GM19467 (cell line): Measurements from ENCODE around the gene CD46.

Source experiments
- ATAC-seq: cut with Tn5 transposase; IDR thresholded peaks from one replicate; pipeline ENCODE4 v1.9.1; 2021; ENCODE audit warnings: mild to moderate bottlenecking, moderate library complexity; ENCODE audit not compliant: unreplicated experiment

Gene CD46

DNA sequence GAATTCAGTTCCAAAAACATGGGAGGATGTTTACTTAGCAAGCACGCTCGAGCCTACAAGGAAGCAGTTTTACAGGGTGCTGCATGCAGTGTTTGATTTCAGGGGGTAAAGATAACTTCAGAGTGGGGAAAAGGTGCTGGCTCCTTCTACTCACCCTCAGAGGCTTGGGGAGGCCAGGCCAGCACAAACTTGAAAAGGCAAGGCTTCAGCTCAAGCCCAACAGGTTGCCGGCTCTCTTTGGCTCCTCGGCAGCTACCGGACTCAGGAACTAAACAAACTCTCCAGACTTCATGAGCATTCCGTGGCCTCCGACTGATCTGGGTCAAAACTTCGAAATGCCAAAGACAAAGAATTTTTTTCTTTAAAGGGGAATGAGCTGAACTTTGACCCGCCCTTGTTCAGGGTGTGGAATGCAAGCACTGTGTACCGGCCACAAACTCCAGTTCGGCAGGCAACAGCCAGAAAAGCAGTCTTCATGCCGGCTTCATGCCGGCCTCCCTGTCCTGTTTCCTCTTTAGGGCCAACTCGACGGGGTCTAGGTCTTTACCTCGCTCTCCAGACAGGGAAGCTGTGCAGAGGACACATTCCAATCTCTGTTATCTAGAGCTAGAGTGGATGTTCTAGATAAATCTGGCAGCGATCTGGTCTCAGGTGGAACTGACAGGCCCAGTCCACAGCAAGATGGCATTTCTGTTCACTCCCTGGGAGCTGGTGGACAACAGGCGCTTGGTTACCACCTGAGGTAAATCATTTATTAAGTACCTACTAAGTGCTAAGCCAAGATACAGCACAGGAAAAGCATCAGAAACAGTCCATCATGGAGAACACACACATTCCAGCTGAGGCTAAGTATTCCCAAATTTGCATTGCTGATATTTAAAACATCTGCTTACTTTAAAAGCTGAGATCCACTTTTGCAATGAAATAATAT is 75.0 kb downstream of the CD46 start:
- no peak for ATAC-seq

DNA sequence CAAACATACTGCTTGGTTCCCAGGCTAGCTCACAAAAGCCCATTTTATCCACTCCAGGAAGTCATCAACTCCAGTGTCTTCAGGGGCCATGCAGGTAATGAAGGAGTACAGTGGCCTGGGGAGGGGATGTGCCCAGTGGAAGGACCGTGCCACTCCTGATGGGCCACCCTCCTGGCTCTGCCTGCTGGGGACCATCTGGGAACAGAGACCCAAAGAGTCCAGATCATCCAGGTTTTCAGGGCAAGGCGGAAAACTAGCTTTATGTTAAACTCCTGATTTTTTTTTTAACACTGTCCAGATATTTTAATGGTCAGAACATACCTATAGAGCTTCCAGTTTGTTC is 75.6 kb downstream of the CD46 start:
- no peak for ATAC-seq

DNA sequence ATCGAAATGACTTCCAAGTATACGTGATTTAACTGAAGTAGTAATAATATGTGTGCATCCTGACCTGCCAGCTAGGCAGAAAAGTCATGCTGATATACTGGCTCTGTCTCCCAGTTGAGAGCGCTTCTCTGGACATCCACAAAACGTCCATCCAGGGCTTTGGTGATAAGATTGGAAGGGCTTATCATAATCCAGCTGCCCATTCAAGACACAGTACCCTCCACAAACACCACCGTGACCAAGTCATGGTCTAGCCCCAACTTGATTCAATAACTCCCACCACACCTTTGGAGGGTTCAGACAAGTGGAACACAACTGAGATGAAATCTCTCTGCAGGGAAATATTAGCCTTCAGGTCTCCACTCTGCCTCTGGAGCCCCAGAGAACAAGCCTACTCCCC is 76.2 kb downstream of the CD46 start:
- ATAC-seq, result no peak

DNA sequence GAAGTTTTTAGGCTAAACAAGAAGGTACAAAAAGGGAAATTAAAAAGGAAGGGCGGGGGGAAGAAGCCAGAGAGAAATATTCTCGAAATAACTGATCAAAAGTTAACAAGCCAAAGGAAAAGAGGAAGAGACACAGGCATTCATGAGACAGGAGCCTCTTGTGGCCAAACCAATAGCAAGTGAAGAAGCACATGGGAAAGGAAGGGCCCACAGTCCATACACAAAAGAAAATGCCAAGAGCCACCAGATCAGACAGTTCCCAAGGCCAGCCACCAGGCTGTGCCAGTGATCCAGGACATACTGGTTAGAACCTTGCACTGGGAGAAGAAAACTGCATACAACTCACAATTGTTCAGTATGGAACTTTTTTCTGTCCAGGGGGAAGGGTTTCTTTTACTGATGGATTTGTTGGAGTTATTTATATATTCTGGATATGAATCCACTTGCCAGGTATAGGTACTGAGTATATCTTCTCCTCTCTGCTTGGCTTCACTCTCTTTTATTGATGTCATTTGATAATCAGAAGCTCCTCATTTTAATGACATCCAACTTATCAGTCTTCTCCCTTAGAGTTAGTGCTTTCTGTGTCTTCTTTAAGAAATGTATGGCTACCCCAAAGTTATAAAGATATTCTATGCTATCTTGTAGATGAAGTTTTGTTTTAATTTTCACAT is 76.8 kb downstream of the CD46 start:
- peak; percentile 19 for ATAC-seq

DNA sequence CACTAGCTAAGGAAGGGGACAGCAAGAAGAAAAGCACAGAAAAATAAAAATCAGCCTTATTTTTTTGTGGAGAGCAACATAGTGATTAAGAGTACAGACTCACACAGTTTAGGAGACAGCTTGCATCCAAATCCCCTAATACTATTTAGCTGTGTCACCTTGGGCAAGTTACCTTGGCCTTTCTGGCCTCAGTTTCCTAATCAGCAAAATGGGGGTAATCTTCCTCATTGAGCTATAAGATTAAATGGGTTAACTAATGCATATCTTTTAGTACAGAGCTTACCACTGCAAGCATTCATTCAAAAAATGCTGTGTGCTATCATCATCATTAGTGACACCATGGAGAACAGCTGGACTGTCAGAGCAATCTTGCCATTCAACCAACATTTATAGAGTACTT is 77.7 kb downstream of the CD46 start:
- ATAC-seq, result no peak

DNA sequence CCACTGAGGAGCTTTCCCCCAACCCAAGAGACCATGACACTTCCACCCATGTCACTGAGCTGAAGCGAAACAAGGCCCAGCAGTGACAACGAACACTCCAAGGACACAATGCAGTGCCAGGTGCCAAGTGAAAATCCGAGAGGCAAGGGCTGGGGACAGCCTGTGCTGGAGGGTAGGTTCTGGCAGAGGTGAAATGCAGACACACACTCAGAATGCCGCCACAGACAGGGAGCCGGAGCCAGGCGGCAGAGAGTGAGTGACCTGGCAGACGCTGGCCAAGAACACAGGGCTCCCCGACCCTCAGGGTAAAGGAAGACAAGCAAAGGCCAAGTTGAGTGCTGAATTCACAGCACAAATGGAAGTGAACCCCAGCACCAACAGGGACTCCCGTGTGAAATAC is 78.9 kb downstream of the CD46 start:
- ATAC-seq, result no peak

DNA sequence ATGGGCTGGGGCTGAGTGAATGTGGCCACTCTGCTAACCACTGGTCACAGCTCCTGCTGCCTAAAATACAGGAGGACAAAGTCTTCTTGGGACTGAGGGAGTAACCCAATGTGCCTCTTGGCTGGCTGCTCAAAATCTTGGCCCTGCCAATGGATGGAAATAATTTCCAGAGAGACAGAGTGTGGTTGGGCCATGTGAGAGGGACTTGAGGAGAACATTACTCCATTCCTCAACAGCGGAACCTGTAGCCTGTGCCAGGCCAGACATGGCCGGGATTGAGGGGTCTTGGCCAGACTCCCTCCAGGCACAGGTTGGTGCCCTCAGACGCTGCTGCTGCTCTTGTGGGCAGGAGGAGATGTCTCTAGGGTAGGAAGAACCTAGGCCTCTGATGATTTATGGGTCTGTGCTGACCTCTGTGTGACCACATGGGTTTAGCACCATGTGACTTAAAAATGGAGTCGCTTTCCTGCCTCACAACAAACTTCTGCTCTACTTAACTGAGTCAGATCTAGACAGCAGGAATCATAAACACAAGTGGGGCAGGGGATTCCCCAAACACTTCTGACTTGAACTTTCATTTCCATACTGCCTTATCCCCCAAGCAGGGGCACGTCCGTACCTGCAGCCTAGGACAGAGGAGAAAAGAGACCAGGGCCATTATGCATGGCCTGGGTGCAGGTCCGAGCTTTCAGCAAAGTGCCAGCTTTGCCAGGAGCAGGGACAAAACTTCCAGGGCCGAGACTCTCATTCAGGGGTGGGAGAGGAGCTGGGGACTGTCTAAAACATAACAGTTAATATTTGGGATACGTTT is 79.9 kb downstream of the CD46 start:
- ATAC-seq, result peak; percentile 80

DNA sequence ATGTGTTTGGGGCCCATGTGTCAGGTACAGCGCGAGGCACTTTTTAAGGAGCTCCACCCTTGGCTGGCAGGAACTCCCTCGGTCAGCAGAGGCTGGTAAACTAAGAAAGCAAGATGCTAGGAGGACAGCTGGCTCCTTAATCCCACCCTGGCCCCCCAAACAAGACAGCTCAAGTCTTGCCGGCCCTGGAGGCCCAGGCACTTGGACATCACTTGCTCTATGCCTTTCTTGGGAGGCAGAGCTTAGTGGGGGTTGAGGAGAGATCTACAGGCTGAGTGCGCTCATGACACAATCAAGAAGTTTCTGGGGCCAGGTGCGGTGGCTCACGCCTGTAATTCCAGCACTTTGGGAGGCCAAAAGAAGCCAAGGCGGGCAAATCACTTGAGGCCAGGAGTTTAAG is 80.9 kb downstream of the CD46 start:
- no peak for ATAC-seq

DNA sequence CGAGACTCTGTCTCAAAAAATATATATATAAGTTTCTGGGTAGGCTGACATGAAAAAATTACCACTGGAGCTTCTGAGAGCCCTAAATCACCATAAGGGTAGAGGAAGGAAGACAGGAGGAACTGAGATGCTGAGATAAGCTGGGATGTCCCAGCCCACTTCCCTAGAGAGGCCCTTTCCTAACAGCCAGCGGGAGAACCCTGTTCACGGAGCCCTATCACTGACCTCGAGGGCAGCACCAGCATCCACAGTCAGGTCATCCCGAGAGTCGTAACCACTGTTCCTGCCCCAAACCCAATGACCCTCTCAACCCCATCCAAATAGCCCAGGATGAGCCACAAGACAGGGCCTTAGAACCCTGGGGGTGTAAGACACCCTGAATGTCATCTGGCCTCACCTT is 81.5 kb downstream of the CD46 start:
- ATAC-seq, result no peak

DNA sequence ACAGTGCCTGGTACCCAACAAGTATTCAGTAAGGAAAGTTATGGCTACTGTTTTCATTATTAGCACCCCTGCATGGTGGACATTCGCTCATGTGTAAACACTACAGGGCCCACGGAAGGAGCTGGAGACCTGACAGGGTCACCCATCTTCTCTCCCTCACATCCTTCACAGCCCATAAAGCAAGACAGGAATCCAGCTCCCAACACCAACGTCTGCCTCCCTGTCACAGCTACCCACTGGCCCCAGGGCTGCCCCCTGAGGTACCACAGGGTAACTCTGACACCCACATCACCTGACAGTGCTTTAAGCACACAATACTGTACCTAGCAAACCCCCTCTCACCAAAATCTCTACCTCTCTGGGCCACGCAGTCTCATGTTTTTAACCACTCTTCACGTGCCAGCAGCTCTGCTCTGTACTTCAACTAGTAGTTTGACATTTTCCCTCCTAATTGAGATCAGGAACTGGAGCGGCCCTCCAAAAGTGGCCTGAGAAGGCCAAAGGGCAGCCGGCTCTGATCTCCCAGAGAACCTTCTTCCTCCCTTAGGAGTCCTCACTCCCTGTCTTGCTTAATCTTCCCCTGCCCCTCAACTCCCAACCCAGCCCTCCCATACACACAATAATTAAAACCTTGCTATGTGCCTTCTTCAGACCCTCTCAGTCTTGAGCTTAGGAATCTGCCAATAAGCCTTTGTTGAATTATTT is 82.3 kb downstream of the CD46 start:
- ATAC-seq, result no peak

DNA sequence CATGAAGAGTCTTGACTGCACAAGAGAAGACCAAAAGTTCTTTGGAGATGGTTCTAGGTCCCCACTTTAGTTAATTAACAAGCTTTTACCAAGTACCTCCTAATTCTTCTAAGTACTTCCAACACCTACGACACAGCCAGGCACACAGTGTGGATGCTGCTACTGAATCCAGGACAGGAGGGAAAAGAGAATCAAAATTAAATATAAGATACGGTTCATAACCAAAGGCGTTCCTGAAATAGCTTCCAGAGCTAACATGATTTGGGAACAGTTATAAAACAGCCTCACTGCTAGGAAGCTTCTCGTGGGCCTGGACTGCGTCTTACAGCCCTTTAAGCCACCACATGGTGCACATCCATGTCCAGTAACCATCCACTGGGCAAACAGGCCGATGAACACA is 84.1 kb downstream of the CD46 start:
- no peak for ATAC-seq

DNA sequence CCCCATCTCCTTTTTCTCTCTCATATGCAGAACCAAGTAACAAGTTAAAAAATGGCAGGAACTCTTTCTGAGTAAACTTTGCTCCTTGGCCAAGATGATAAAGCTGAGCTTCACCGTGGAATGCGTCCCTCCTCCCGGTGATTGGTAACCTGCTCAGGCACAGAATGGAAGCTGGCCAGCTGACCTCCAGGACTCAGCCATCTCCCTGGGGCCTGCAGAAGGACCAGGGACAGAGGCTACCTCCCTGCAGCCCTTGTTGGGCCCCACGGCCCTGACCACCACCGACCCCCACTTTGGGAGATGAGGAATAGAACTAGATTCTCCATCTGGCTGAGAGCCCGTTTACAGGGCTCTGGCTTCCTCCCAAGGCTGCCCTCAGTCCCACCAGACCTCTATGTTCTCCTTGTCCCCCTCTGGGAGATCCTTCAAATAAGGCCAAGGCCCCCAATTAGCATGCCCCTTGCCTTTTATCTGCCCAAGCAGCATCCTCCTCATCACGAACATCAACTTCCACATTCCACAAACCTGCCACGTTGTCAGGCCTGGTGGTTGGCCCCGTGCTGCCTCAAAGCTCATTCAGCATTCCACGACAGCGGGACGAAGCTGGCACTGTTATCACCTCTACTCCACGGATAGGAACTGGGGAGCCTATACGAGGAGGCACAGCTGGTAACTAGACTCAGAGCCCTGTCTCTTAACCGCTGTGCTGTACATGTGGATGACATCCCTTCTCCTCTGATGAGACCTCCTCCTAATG is 84.9 kb downstream of the CD46 start:
- ATAC-seq, result no peak

DNA sequence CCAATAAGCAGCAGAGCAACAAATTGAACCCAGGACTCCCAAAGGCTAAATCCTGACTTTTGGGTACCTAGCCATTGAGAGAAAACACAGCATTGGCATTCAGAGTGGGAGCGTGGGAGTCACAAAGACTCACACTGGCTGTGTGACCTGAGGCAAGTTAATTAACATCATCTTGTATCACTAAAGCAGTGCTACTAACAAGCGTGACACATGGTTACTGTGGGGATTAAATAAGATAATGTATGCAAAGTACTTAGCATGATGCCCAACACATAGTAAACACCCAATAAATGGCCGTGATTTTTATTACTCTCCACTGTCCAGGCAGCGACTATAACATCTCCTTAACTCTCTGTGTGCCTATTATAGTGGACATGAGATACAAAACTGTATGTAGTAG is 85.8 kb downstream of the CD46 start:
- no peak for ATAC-seq

DNA sequence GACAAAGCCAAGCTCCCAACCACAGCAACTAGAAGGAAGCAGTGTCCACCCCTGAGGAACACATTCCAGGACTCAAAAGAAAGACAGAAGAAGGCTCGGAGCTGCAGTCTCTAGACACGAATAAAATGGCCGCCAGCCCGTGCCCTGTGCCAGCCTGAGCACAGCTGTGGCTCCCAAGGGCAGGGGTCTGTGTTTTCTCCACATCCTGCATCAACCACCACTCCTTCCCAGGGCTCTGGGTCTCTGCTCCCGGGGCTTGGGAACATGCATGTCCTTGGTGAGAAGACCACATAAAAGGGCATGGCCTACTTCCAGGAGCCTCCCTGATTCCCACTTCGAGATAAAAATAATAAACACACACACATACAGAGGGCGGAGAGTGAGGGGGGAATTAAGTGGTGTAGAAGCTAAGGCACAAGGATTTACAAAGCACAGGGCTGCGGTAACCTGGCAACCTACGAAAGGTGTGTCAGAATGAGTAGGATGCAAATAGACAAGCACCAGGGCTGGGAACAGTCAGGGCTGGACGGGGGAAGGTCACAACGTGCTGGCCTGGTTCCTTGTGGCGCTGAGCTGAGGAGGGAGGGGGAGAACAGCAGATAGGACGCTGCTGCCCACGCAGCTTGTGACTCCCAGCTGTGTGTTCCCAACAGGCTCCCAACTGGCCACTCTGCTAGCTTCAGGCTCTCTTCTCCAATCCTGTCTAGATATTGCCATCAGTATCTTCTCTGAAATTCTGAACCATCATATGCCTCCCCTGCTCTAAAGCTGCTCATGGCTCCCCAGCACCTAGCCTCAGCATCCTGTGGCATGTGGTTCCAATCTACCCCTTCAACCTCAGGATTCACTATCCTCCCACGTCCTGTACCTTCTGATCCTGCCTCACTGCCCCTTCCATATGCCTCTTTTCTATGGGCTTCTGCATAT is 86.6 kb downstream of the CD46 start:
- no peak for ATAC-seq

DNA sequence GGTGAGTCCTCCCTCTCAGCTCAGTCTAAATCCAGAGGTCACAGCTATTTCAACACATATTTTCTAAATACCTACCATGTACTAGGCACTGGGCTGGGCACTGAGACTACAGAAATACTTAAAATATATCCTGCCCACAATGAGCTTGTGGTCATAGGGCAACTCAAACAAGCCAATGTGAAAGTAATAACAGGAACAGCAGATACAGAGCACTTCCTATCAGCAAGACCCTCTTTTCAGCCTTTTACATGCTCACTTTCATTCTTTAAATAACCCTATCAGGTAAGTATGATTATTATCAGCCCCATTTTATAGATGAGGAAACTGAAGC is 87.2 kb downstream of the CD46 start:
- ATAC-seq, result no peak

DNA sequence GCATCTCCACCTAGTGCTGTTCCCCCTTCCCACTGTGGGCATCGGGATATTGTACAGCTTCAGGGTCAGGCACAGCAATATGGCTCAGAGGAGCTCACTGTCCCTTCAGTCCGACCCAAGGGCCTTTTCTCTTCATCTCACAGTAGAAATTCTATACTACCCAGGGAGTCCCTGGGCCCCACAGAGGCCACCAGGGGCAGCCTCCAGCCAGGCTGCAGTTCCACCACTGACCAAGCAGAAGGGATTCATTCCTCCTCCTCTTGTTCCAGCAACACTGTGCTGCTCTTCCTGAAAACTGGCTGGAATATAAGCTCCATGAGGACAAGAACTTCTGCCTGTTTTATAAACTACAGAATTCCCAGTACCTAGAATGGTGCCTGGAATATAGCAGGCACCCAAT is 88.5 kb downstream of the CD46 start:
- no peak for ATAC-seq

DNA sequence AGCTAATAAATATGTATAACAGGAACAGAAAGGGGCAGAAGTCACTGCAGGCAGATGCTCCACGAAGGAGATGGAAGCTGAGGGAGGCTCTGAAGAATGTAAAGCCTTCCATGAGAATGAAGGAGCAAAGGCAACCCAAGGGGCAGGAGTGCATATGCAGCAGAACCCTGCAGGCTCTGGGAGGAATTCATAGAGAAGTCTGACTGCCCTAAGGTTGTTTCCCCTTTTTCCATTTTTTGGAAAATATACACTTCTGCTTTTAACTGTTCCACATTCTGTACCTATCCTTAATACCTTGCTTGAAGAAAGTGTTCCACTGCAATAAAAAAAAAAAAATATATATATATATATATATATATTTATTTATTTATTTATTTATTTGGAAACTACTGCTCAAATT is 89.4 kb downstream of the CD46 start:
- ATAC-seq, result no peak

DNA sequence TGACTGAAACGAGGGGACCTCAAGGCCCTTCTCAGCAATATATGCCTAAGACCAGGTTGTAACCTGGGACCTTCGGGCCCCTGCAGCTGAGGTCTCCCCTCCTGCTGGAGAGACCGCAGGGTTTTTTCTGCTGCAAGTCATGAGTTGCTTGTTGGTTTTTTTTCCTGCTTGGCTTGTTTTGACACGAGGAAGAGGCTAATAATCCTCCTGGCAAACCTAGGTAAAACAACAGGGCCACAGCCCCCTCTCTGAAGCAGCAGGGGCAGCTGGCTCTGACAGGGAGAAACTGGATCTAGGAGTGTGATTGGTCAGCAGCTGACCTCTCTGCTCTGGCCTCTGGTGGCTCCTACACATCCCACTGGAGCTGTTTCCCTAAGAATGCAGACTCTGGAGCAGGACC is 90.0 kb downstream of the CD46 start:
- no peak for ATAC-seq

DNA sequence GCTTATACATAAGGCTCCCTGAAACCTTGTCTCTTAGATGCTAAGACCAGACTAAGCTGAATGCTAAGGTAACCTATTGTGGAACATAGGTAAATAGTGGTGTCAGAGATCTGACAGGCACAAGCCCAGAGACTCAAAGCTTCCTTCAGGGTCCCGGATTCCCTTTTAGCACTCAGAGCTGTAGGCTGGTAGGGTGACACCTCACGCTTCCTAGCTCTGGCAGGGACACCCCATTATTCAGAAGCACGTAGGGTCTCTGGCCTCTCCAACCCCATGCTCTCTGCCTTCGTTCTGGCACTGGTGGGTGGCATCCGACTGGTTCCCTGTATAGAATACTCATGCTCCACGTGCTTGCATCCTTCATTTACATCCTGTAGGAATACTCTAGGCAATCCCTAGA is 90.7 kb downstream of the CD46 start:
- ATAC-seq, result no peak
